Esophagus muscularis mucosa (tissue), 4 donors: Measurements from ENCODE around the gene TRERF1. TPM values are rescaled to one million over a fixed set of nuclear protein-coding genes. Genes with fewer than 3 reads are reported as not detected.

Experiments
- DNase-seq: peaks from one replicate; pipeline ENCODE4 v3.0.0-alpha.2; 2017; ENCODE audit errors: extremely low spot score
- H3K27ac ChIP-seq, 4 donors: fragments of 200-600 bp; sonication (generic); replicated peaks in 1 of 4; 1 replicate in 3 of 4; 2 replicates in 1 of 4; pipeline ENCODE4 v1.5.1; 2016 to 2019; ENCODE audit warnings: mild to moderate bottlenecking in 1 of 4
- H3K27me3 ChIP-seq, 4 donors: fragments of 200-600 bp; sonication (generic); one replicate each; pipeline versions ENCODE4 v1.5.1 to v1.6.0; 2016 to 2019
- H3K36me3 ChIP-seq, 4 donors: fragments of 200-600 bp; sonication (generic); one replicate each; pipeline ENCODE4 v1.5.1; 2016 to 2019
- H3K4me1 ChIP-seq, 4 donors: fragments of 200-600 bp; sonication (generic); one replicate each; pipeline ENCODE4 v1.5.1; 2016 to 2019
- H3K4me3 ChIP-seq, 4 donors: fragments of 200-600 bp; sonication (generic); 1 replicate in 2 of 4; 2 replicates in 2 of 4; pipeline ENCODE4 v1.5.1; 2016 to 2019; ENCODE audit warnings: mild to moderate bottlenecking in 4 of 4, moderate library complexity in 1 of 4
- H3K9me3 ChIP-seq, 4 donors: fragments of 200-600 bp; sonication (generic); 1 replicate in 3 of 4; 2 replicates in 1 of 4; pipeline ENCODE4 v1.5.1; 2016 to 2019
- CTCF ChIP-seq, 3 experiments: fragments of 200-600 bp in 2 of 3; fragments of 450-650 bp in 1 of 3; sonication (generic) in 2 of 3; IDR thresholded peaks; one replicate each; pipeline ENCODE4 v1.5.1; 2017 to 2019; ENCODE audit warnings: antibody characterized with exemption in 3 of 3, mild to moderate bottlenecking in 2 of 3, moderate library complexity in 1 of 3
- EP300 ChIP-seq: sonication (generic); formaldehyde crosslinking; IDR thresholded peaks from one replicate; pipeline ENCODE4 v1.6.1; 2017; ENCODE audit warnings: antibody characterized with exemption
- POLR2A ChIP-seq: fragments of 450-650 bp; IDR thresholded peaks from one replicate; pipeline ENCODE4 v1.6.1; 2017; ENCODE audit warnings: antibody characterized with exemption, moderate library complexity, mild to moderate bottlenecking, low read depth
- POLR2AphosphoS5 ChIP-seq, 2 donors: sonication (generic); formaldehyde crosslinking; IDR thresholded peaks; one replicate each; pipeline ENCODE4 v1.6.1; 2017; ENCODE audit warnings: antibody characterized with exemption in 2 of 2
- WGBS: methylation state at CpG from one replicate; pipeline ENCODE4 v1.1.5; 2018; 5-methylcytosine and 5-hydroxymethylcytosine counted together
- intact Hi-C: fragments of 100-400 bp; cut with DNase I; formaldehyde crosslinking; loops from one replicate; pipeline ENCODE4 v1.15.1; 2023
- total RNA-seq, 4 donors: library from RNA; depleted of rRNA; stranded (reverse); fragments of >200 nt; gene quantifications; one replicate each; pipeline versions ENCODE4 v1.1.0 to v1.2.1, GENCODE V29; 2016

Gene TRERF1
- total RNA-seq, 4 donors from 2014 or later: 4.6 to 8.6 (median 6.4) TPM

GRCh38 chr6:42224222-42225028 is 227.3 kb downstream of the TRERF1 start:
- Histone ChIP-seq H3K9me3 (no peaks in the 10 kb centered on the region), H3K27ac (no peak overlapping the region), H3K4me1 (peaks cover 0 to 4% (median 2%) of the 10 kb centered on the region in 4 donors), H3K36me3 (peaks cover 0 to 23% (median 10%) of the 10 kb centered on the region in 4 donors), H3K27me3 (no peaks in the 10 kb centered on the region), H3K4me3 (no peak overlapping the region)
- no peak for DNase-seq
- no peak for TF ChIP-seq POLR2AphosphoS5 (IDR thresholded peaks at IDR 0.05)
- no peak for TF ChIP-seq CTCF (IDR thresholded peaks at IDR 0.05)
- no peak for TF ChIP-seq EP300
- no peak for TF ChIP-seq POLR2A
- intact Hi-C loops: no loop called here
- 84% methylated on average over 12 of the region's 12 CpGs for WGBS

GRCh38 chr6:42222448-42222847 is 229.3 kb downstream of the TRERF1 start:
- WGBS: 91% methylated on average over 7 of the region's 7 CpGs
- no peak for DNase-seq
- TF ChIP-seq EP300 (no peak), CTCF (IDR thresholded peaks at IDR 0.05) (no peak), POLR2A (no peak), POLR2AphosphoS5 (IDR thresholded peaks at IDR 0.05) (no peak)
- intact Hi-C loops: no loop called here
- no peak overlapping the region for H3K4me3 ChIP-seq
- peaks cover 0 to 3% (median 1%) of the 10 kb centered on the region in 4 donors for H3K36me3 ChIP-seq
- peaks cover 3 to 8% (median 4%) of the 10 kb centered on the region in 4 donors for H3K4me1 ChIP-seq
- H3K9me3 ChIP-seq: no peaks in the 10 kb centered on the region
- H3K27ac ChIP-seq: no peak overlapping the region
- no peaks in the 10 kb centered on the region for H3K27me3 ChIP-seq

- DNase-seq: no peak
- no peak overlapping the region for H3K27ac ChIP-seq
- intact Hi-C loops: no loop called here
- 89% methylated on average over 4 of the region's 4 CpGs for WGBS
- no peaks in the 10 kb centered on the region for H3K36me3 ChIP-seq
- H3K27me3 ChIP-seq: no peaks in the 10 kb centered on the region
- TF ChIP-seq CTCF (IDR thresholded peaks at IDR 0.05) (no peak), EP300 (no peak), POLR2A (no peak), POLR2AphosphoS5 (IDR thresholded peaks at IDR 0.05) (no peak)
- H3K4me1 ChIP-seq: peaks cover 7 to 13% (median 10%) of the 10 kb centered on the region in 4 donors
- no peaks in the 10 kb centered on the region for H3K9me3 ChIP-seq
- no peak overlapping the region for H3K4me3 ChIP-seq
Measured at GRCh38 chr6:42221546-42221945, 230.2 kb downstream of the TRERF1 start.

GRCh38 chr6:42220807-42221206 is 230.9 kb downstream of the TRERF1 start:
- no peak overlapping the region for H3K4me3 ChIP-seq
- no peaks in the 10 kb centered on the region for H3K36me3 ChIP-seq
- DNase-seq: no peak
- H3K9me3 ChIP-seq: no peaks in the 10 kb centered on the region
- H3K4me1 ChIP-seq: peaks cover 11 to 20% (median 16%) of the 10 kb centered on the region in 4 donors
- no peak overlapping the region for H3K27ac ChIP-seq
- TF ChIP-seq CTCF (IDR thresholded peaks at IDR 0.05) (no peak), EP300 (no peak), POLR2A (no peak), POLR2AphosphoS5 (IDR thresholded peaks at IDR 0.05) (no peak)
- 79% methylated on average over 6 of the region's 6 CpGs for WGBS
- H3K27me3 ChIP-seq: no peaks in the 10 kb centered on the region
- intact Hi-C loops: no loop called here
